GM12891 (cell line): ENCODE measurements around the gene PLCB2.

ENCODE experiments used
- POLR2A ChIP-seq: IDR thresholded peaks from 2 replicates; pipeline ENCODE4 v1.6.1; 2011; ENCODE audit warnings: low read depth, low read length, control low read depth
- POLR2AphosphoS5 ChIP-seq: IDR thresholded peaks from 2 replicates; pipeline ENCODE4 v1.6.1; 2011; ENCODE audit warnings: low read depth, low read length, control low read depth
- POU2F2 ChIP-seq: IDR thresholded peaks from 2 replicates; pipeline ENCODE4 v1.6.1; 2011; ENCODE audit warnings: low read depth, mild to moderate bottlenecking, control low read depth, low read length, moderate library complexity

DNA sequence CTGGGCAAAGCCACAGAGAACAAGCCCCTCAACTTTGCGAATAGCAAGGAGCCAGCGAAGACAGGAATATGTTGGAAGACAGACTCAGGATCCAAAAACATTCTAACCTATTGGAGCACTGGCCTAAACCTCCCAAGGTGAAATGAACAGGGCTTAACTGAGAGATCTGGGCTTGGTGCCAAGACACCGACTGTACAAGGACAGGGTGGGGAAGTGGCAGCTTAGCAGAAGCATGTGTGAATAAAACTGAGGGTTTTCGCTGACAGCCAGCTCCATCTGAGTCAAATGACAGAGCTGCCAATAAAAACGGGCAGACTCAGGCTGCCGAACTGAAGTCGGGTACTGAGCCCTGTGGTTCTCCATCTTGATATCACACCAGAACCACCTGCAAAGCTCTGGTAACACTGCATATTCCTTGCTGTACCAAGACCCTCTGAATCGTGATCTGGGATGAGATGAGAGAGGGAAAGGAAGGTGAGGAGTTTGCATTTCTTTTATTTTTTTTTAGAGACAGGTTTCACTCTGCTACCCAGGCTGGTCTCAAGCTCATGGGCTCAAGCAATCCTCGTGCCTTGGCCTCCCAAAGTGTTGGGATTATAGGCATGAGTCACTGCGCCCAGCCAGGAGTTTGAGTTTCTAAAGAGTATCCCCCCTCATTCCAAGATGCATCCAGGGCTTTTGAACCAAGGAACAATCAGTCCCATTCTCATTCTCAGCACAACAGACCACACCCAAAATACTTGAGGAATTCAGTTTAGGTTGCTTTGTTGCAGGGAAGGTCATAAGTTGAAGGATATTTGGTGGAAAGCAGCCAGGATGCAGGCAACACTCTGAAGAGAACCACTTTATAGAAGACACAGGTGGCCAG, 6.0 kb upstream of the PLCB2 start:
- TF ChIP-seq POLR2A (no peak), POU2F2 (no peak), POLR2AphosphoS5 (no peak)
